Measurements from ENCODE around the gene RNASEH2B. TPM values are rescaled to one million over a fixed set of nuclear protein-coding genes. Genes with fewer than 3 reads are reported as not detected.

The RNASEH2B gene
- total RNA-seq, 1 experiment from 2014 or later, result 60.2 TPM

DNA sequence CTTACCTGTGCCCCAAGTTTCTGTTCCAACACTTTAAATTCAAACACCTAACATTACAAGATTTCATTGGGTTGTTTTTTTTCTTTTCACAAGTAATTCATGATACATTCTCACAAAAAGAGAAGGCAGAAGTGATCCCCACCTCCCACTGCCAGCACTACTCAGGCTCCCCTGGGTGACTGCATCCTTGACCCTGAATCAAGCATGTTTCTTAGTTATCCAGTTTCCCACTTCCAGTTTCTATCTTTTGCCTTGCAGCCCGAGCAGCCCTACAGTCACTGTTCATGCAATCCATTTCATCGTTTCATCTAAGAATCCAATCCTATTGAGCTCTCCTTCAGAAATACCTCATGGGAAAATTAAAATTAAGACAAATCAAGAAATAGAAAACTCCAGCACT lies 61.4 kb downstream of the RNASEH2B start:
- CTCF ChIA-PET, result interaction anchor here (1.1 kb wide), 1 partner anchor 35 kb away, joined by 3 read pairs; no protein-coding TSS in a partner anchor
- no peaks in the 10 kb centered on the region for H3K36me3 ChIP-seq (ENCODE audit: control insufficient read depth, insufficient read depth, low read length)
- Mint-ChIP-seq H3K27ac (ENCODE audit: unreplicated experiment) (no peak overlapping the region), H3K36me3 (ENCODE audit: insufficient read depth, unreplicated experiment) (peaks cover 12% of the 10 kb centered on the region), H3K27me3 (ENCODE audit: insufficient read depth, unreplicated experiment) (no peaks in the 10 kb centered on the region), H3K9me3 (ENCODE audit: unreplicated experiment) (no peaks in the 10 kb centered on the region), H3K4me3 (ENCODE audit: unreplicated experiment) (no peak overlapping the region), H3K4me1 (ENCODE audit: low read depth, unreplicated experiment) (no peaks in the 10 kb centered on the region)
- no TSS peak for BruUV-seq (replicated peaks)
- H3K27me3 ChIP-seq (replicated peaks; ENCODE audit: control insufficient read depth, insufficient read depth, low read length), result no peaks in the 10 kb centered on the region
- DNase-seq, result no peak
- intact Hi-C loops (cut with micrococcal nuclease; ENCODE audit: unreplicated experiment), result no loop called here
- no peaks in the 10 kb centered on the region for H3K4me1 ChIP-seq
- H3K9me3 ChIP-seq, result no peaks in the 10 kb centered on the region
- POLR2A ChIA-PET, result no interaction called here
- TF ChIP-seq, protein P1, sequence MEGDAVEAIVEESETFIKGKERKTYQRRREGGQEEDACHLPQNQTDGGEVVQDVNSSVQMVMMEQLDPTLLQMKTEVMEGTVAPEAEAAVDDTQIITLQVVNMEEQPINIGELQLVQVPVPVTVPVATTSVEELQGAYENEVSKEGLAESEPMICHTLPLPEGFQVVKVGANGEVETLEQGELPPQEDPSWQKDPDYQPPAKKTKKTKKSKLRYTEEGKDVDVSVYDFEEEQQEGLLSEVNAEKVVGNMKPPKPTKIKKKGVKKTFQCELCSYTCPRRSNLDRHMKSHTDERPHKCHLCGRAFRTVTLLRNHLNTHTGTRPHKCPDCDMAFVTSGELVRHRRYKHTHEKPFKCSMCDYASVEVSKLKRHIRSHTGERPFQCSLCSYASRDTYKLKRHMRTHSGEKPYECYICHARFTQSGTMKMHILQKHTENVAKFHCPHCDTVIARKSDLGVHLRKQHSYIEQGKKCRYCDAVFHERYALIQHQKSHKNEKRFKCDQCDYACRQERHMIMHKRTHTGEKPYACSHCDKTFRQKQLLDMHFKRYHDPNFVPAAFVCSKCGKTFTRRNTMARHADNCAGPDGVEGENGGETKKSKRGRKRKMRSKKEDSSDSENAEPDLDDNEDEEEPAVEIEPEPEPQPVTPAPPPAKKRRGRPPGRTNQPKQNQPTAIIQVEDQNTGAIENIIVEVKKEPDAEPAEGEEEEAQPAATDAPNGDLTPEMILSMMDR (IDR thresholded peaks at IDR 0.05; ENCODE audit: insufficient read depth in 1 of 2, low read depth in 1 of 2, low read length in 1 of 2, severe bottlenecking in 1 of 2, unreplicated experiment in 1 of 2), result no peak
- no peak overlapping the region for H3K4me3 ChIP-seq (ENCODE audit: low read depth, low read length)

- Mint-ChIP-seq H3K27ac (ENCODE audit: unreplicated experiment) (no peak overlapping the region), H3K4me1 (ENCODE audit: low read depth, unreplicated experiment) (peaks cover 4% of the 10 kb centered on the region), H3K36me3 (ENCODE audit: insufficient read depth, unreplicated experiment) (peaks cover 12% of the 10 kb centered on the region), H3K27me3 (ENCODE audit: insufficient read depth, unreplicated experiment) (no peaks in the 10 kb centered on the region), H3K4me3 (ENCODE audit: unreplicated experiment) (no peak overlapping the region), H3K9me3 (ENCODE audit: unreplicated experiment) (no peaks in the 10 kb centered on the region)
- BruUV-seq (replicated peaks), result no TSS peak
- ChIA-PET POLR2A (no interaction called here), CTCF (no interaction called here)
- no peak for DNase-seq
- H3K36me3 ChIP-seq (ENCODE audit: control insufficient read depth, insufficient read depth, low read length), result no peaks in the 10 kb centered on the region
- no peaks in the 10 kb centered on the region for H3K27me3 ChIP-seq (replicated peaks; ENCODE audit: control insufficient read depth, insufficient read depth, low read length)
- intact Hi-C loops (cut with micrococcal nuclease; ENCODE audit: unreplicated experiment), result no loop called here
- no peaks in the 10 kb centered on the region for H3K9me3 ChIP-seq
- TF ChIP-seq, protein P1 (IDR thresholded peaks at IDR 0.05; ENCODE audit: insufficient read depth in 1 of 2, low read depth in 1 of 2, low read length in 1 of 2, severe bottlenecking in 1 of 2, unreplicated experiment in 1 of 2), result no peak
- peaks cover 4% of the 10 kb centered on the region; the same call in 1 of the 2 replicates for H3K4me1 ChIP-seq
- H3K4me3 ChIP-seq (ENCODE audit: low read depth, low read length), result no peak overlapping the region
Measured at GRCh38 chr13:50974268-50974667, 64.7 kb downstream of the RNASEH2B start.

DNA sequence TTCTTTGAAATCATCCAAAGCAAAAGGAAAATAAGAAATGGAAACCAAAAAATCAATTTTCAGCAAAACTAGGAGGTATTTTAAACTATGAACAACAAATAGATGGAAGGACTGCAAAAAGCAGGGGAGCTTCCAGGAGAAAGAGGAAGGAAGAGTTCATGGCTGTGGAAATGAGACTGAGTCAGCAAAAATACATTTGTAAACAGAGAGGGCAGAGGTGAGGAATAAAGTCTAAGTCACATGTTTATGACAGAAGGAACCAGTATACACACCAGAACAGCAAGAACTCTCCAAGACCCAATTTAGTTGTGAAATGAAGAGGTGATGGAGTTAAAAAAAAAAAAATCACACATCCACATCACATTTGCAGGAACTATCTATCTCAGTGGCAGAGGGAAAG lies 69.6 kb downstream of the RNASEH2B start:
- no TSS peak for BruUV-seq (replicated peaks)
- H3K9me3 ChIP-seq, result no peaks in the 10 kb centered on the region
- no peak for DNase-seq
- intact Hi-C loops (cut with micrococcal nuclease; ENCODE audit: unreplicated experiment), result no loop called here
- H3K4me1 ChIP-seq, result peaks cover 5% of the 10 kb centered on the region; the same call in 1 of the 2 replicates
- H3K27ac Mint-ChIP-seq (ENCODE audit: unreplicated experiment), result peak overlapping the region; percentile 9
- peaks cover 6% of the 10 kb centered on the region for H3K36me3 Mint-ChIP-seq (ENCODE audit: insufficient read depth, unreplicated experiment)
- ChIA-PET CTCF (no interaction called here), POLR2A (no interaction called here)
- no peak overlapping the region for H3K4me3 ChIP-seq (ENCODE audit: low read depth, low read length)
- no peaks in the 10 kb centered on the region for H3K27me3 Mint-ChIP-seq (ENCODE audit: insufficient read depth, unreplicated experiment)
- H3K27me3 ChIP-seq (replicated peaks; ENCODE audit: control insufficient read depth, insufficient read depth, low read length), result no peaks in the 10 kb centered on the region
- H3K36me3 ChIP-seq (ENCODE audit: control insufficient read depth, insufficient read depth, low read length), result no peaks in the 10 kb centered on the region
- H3K4me3 Mint-ChIP-seq (ENCODE audit: unreplicated experiment), result no peak overlapping the region
- H3K9me3 Mint-ChIP-seq (ENCODE audit: unreplicated experiment), result peaks cover 6% of the 10 kb centered on the region
- peaks cover 6% of the 10 kb centered on the region for H3K4me1 Mint-ChIP-seq (ENCODE audit: low read depth, unreplicated experiment)
- TF ChIP-seq, protein P1 (IDR thresholded peaks at IDR 0.05; ENCODE audit: insufficient read depth in 1 of 2, low read depth in 1 of 2, low read length in 1 of 2, severe bottlenecking in 1 of 2, unreplicated experiment in 1 of 2), result no peak

Measured in Caco-2 (cell line).